DND-41 (cell line): Measurements from ENCODE around the gene NR1H3.

Experiments used
- ATAC-seq: fragments of 200-7000 bp; cut with Tn5 transposase; 3 replicates; pipeline ENCODE4 v1.9.1; 2021; ENCODE audit warnings: low read depth; ENCODE audit not compliant: insufficient read depth
- DNase-seq: peaks from one replicate; pipeline ENCODE4 v3.0.0-alpha.2; 2020
- H2AFZ ChIP-seq: 2 replicates; pipeline ENCODE4 v1.6.0; 2012; ENCODE audit warnings: low read depth, low read length
- H3K27ac ChIP-seq: 2 replicates; pipeline ENCODE4 v1.5.1; 2012; ENCODE audit warnings: low read length, inconsistent platforms
- H3K27me3 ChIP-seq: fragments of 200-600 bp; sonication (generic); 2 replicates; pipeline ENCODE4 v1.6.0; 2012; ENCODE audit warnings: low read length, mild to moderate bottlenecking, inconsistent platforms; ENCODE audit not compliant: insufficient read depth, poor library complexity
- H3K36me3 ChIP-seq: 2 replicates; pipeline ENCODE4 v1.5.1; 2012; ENCODE audit warnings: low read length, inconsistent platforms; ENCODE audit not compliant: insufficient read depth
- H3K4me1 ChIP-seq: 2 replicates; pipeline ENCODE4 v1.5.1; 2012; ENCODE audit warnings: mild to moderate bottlenecking, low read length; ENCODE audit not compliant: insufficient read depth
- H3K4me2 ChIP-seq: 2 replicates; pipeline ENCODE4 v1.6.0; 2012; ENCODE audit warnings: mild to moderate bottlenecking, moderate library complexity, low read length, inconsistent platforms; ENCODE audit not compliant: insufficient read depth
- H3K4me3 ChIP-seq, 2 experiments: fragments of 200-600 bp in 1 of 2; shearing (Covaris generic) in 1 of 2; 2 replicates each; pipeline ENCODE4 v1.5.1; 2012 to 2016; ENCODE audit warnings: inconsistent platforms in 2 of 2, low read length in 2 of 2, mild to moderate bottlenecking in 2 of 2, low read depth in 1 of 2, moderate library complexity in 1 of 2
- H3K79me2 ChIP-seq: 2 replicates; pipeline ENCODE4 v1.6.0; 2012; ENCODE audit warnings: low read length, inconsistent platforms; ENCODE audit not compliant: insufficient read depth
- H3K9ac ChIP-seq: 2 replicates; pipeline ENCODE4 v1.6.0; 2012; ENCODE audit warnings: low read depth, mild to moderate bottlenecking, inconsistent platforms, low read length, moderate library complexity
- H3K9me3 ChIP-seq: 2 replicates; pipeline ENCODE4 v1.5.1; 2012; ENCODE audit warnings: low read length, moderate library complexity, mild to moderate bottlenecking, inconsistent platforms; ENCODE audit not compliant: insufficient read depth, severe bottlenecking
- H4K20me1 ChIP-seq: 2 replicates; pipeline ENCODE4 v1.6.0; 2012; ENCODE audit warnings: low read length; ENCODE audit not compliant: insufficient read depth
- CTCF ChIP-seq: IDR thresholded peaks from 2 replicates; pipeline ENCODE4 v1.5.1; 2012; ENCODE audit warnings: borderline replicate concordance, low read length, moderate library complexity, mild to moderate bottlenecking; ENCODE audit not compliant: poor library complexity, severe bottlenecking; ENCODE audit errors: extremely low read depth
- EZH2 ChIP-seq: IDR thresholded peaks from 3 replicates; pipeline ENCODE4 v1.6.1; 2012; ENCODE audit warnings: borderline replicate concordance, low read depth, mild to moderate bottlenecking, moderate library complexity, low read length, inconsistent platforms; ENCODE audit not compliant: severe bottlenecking

The NR1H3 gene

DNA sequence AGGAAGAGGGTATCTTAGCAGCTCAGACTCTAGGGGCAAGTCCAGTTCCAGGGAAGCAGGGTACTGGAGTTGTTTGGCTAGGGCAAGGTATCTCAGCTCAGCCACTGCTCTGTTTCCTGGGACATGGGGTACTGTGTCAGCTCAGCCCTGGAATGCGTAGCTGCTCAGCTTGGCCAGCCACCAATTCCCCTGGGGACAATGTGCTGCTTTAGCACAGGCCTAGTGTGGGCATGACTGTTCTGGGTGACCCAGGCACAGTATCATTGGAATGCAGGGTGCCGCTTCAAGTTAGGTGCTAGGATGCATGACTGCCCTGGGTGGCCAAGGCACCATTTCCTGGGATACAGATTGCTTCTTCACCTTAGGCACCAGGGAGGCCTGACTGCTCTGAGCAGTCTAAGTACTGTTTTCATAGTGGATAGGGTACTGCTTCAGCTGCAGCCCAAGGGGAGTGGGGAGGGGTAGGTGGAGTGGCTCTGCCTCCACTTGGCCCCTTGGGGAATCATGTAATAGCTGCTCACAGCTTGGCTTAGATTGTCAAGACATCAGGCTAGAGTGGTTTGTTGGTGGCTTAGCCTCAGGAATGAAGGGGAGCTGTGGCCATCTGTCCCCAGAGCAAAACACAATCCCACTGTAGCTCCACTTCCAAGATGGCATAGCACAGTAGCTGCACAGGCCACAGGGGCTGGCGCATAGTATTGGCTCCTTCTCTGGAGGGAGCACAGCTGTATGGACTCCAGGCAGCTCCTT is 48.1 kb downstream of the NR1H3 start:
- Histone ChIP-seq H3K4me2 (no peak overlapping the region), H3K9me3 (peaks cover 4% of the 10 kb centered on the region), H3K9ac (no peak overlapping the region), H3K4me3 (no peak overlapping the region), H2AFZ (no peak overlapping the region), H3K79me2 (no peaks in the 10 kb centered on the region), H4K20me1 (no peaks in the 10 kb centered on the region), H3K27me3 (no peaks in the 10 kb centered on the region), H3K4me1 (no peaks in the 10 kb centered on the region), H3K36me3 (peaks cover 86% of the 10 kb centered on the region), H3K27ac (no peak overlapping the region)
- ATAC-seq = no peak
- TF ChIP-seq CTCF (no peak), EZH2 (no peak)
- DNase-seq = no peak

- no peak overlapping the region for H3K9ac ChIP-seq
- no peak overlapping the region for H3K4me2 ChIP-seq
- DNase-seq (no peak), ATAC-seq (no peak)
- no peaks in the 10 kb centered on the region for H3K4me1 ChIP-seq
- no peaks in the 10 kb centered on the region for H4K20me1 ChIP-seq
- no peaks in the 10 kb centered on the region for H3K79me2 ChIP-seq
- H3K27me3 ChIP-seq = no peaks in the 10 kb centered on the region
- no peak overlapping the region for H2AFZ ChIP-seq
- H3K9me3 ChIP-seq = peaks cover 4% of the 10 kb centered on the region
- H3K4me3 ChIP-seq = no peak overlapping the region
- H3K27ac ChIP-seq = no peak overlapping the region
- no peak for TF ChIP-seq EZH2
- no peak for TF ChIP-seq CTCF
- H3K36me3 ChIP-seq = peaks cover 87% of the 10 kb centered on the region
Observed at GRCh38 chr11:47306484-47306844, 48.7 kb downstream of the NR1H3 start.

DNA sequence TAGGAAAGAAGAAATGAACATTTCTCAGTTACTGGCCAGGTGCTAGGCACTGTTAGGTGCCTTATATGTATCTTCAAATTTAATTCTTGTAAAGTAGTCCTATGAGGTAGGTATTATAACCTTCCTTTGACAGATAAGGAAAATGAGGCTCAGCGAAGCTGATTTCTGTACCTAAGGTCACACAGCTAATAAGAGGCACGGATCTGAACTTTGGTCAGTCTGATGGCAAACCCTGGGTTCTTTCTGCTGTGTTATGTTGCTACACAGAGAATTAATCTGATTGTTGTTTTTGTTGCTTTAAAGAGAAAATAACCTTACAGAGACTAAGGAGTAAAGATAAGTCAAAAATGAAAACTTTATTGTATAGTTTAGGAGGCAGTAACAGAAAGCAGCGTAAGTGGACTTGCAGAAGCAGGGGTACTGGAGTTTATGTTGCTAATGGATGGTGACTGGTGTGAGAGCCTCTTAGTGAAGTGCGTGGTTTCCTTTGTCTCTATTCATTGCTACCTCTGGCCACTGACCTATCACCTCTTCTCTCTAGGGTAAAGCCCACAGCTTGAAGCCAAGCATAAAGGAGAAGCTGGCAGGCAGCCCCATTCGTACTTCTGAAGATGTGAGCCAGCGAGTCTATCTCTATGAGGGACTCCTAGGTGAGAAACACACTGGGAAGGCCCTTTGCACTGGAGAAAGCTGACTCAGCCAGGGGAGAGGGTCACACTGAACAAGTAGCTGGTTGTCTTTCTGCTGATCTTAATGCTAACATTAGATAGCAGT is 50.4 kb downstream of the NR1H3 start:
- H3K36me3 ChIP-seq = peaks cover 88% of the 10 kb centered on the region

More for the DNA sequence above, 50.4 kb downstream of the NR1H3 start:
- H4K20me1 ChIP-seq = no peaks in the 10 kb centered on the region
- H3K79me2 ChIP-seq = no peaks in the 10 kb centered on the region
- no peak overlapping the region for H3K4me2 ChIP-seq
- ATAC-seq (no peak), DNase-seq (no peak)
- no peak overlapping the region for H2AFZ ChIP-seq
- no peak overlapping the region for H3K4me3 ChIP-seq
- H3K9ac ChIP-seq = no peak overlapping the region
- TF ChIP-seq CTCF (no peak), EZH2 (no peak)
- H3K27me3 ChIP-seq = no peaks in the 10 kb centered on the region
- H3K27ac ChIP-seq = no peak overlapping the region
- H3K9me3 ChIP-seq = no peaks in the 10 kb centered on the region
- no peaks in the 10 kb centered on the region for H3K4me1 ChIP-seq
